GM21447 (cell line): ENCODE results near the gene AOAH.
"Not testable (repeated sequence)": the region's sequence is repeated elsewhere in the genome, so short reads cannot be mapped to it uniquely, and the experiment has no call there.

Experiments
- ATAC-seq: cut with Tn5 transposase; IDR thresholded peaks from one replicate; pipeline ENCODE4 v1.9.1; 2021; ENCODE audit not compliant: unreplicated experiment

Gene AOAH

GRCh38 chr7:36478745-36479144 lies 245.5 kb downstream of the AOAH start:
- no peak for ATAC-seq

DNA sequence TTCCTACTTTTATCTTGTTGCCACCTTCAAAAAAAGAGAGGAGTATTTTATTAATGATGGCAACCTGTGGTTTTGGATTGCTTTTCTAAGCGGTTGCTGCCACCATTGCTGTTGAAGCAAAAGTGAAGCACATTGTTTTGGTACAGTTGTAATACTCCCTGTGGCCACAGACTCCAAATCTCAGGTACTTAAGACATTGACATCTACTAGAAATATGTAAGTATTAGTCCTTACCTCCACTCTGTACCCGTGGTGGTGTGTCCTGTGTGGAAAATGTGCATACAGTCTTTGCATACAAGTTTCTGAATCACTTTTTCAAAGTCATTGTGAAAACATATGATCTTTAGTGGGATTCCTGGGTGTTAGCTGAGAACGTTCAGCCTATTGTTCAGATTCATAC lies 248.9 kb downstream of the AOAH start:
- no peak for ATAC-seq

- no peak for ATAC-seq
These were observed 249.3 kb downstream of the AOAH start for GRCh38 chr7:36475011-36475342.

GRCh38 chr7:36474283-36475010 lies 249.8 kb downstream of the AOAH start:
- ATAC-seq = no peak

- no peak for ATAC-seq
These were observed 250.6 kb downstream of the AOAH start for GRCh38 chr7:36473454-36474282.

DNA sequence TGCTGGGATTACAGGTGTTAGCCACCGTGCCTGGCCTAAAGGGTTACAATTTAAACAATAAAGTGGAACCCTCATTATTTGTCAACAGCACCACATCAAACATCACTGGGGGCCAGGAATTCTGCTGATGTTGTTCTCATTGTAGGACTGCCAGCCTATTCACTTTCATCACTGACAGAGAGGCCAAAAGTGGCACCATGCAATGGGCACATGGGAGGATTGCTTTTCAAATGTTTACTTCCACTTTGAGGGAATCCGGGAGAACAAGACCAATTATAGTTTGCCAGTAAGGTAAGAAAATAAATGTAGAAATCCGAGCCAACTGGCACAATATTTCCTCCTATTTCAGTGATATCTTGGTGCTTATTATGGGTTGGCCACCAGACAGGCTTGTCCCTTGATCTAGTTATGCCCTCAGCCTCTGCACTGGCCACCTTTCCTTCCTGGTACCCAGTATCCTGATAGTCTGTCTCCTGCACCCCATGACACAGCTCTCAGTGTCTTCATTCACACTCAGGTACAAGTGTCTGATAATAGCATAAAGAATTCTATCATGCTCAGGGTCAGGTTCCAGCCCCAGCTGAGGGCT lies 252.1 kb downstream of the AOAH start:
- no peak for ATAC-seq

GRCh38 chr7:36469236-36469635 lies 255.1 kb downstream of the AOAH start:
- no peak for ATAC-seq

DNA sequence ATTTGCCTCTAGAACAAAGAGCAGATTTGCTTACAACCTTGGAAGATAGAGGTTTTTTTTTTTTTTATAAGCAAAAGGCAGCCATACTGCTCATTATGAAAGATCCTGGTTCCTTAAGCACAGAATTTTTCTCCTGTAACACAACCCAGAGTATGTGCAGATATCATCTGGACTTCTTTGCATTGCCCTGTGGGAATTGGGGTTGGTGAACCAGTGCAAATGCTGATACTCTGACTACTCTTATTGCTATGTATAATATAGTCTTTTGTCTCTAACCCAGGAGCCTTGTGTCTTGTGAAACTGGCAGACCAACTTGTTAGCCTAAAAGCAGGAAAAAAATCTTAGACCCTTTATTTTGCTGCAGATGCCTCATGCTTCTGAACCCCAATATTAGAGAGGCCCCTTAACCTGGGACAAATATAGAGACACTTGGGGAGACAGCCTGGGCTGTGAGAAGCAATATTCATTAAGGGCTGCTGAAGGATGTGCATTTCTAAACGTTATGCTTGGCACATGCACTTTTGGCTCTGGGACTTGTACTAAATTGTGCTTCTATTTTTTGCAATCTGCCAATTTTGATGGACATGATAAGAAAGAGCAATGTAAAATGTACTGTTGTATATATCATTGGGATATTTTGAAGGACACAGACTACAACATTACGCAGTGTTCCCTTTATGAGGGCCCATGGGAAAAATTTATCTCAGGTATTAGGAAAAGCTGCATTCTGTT lies 255.8 kb downstream of the AOAH start:
- ATAC-seq = no peak

- not testable (repeated sequence) for ATAC-seq
These were observed 258.3 kb downstream of the AOAH start for GRCh38 chr7:36466001-36466400.

- ATAC-seq = no peak
These were observed 260.0 kb downstream of the AOAH start for GRCh38 chr7:36464271-36464670.
